PFSK-1 (cell line): ENCODE results near the gene CLEC1A.

ENCODE experiments used
- FOXP2 ChIP-seq: optimal IDR thresholded peaks from 2 replicates; pipeline ENCODE3; 2011; ENCODE audit warnings: borderline replicate concordance, control low read depth, inconsistent platforms; ENCODE audit not compliant: insufficient read depth; ENCODE audit errors: extremely low read length, extremely low read depth
- POLR2AphosphoS5 ChIP-seq: IDR thresholded peaks from 2 replicates; pipeline ENCODE4 v1.6.1; 2012; ENCODE audit warnings: low read depth, mild to moderate bottlenecking, control low read depth, low read length, moderate library complexity
- SIN3A ChIP-seq: IDR thresholded peaks from 2 replicates; pipeline ENCODE4 v1.6.1; 2012; ENCODE audit warnings: mild to moderate bottlenecking, low read length, moderate library complexity, borderline replicate concordance; ENCODE audit not compliant: insufficient read depth
- TAF1 ChIP-seq: IDR thresholded peaks from 2 replicates; pipeline ENCODE4 v1.6.1; 2012; ENCODE audit warnings: low read length, control low read depth, borderline replicate concordance; ENCODE audit not compliant: insufficient read depth
- TF ChIP-seq, protein P1 (sequence below), 2 experiments: IDR thresholded peaks; 2 replicates each; pipeline versions ENCODE4 v1.6.1 to v1.8.0; 2011 to 2012; ENCODE audit warnings: low read depth in 2 of 2, low read length in 2 of 2, control low read depth in 1 of 2, inconsistent platforms in 1 of 2, mild to moderate bottlenecking in 1 of 2, moderate library complexity in 1 of 2; ENCODE audit not compliant: insufficient read depth in 1 of 2

- TF ChIP-seq, protein P1, sequence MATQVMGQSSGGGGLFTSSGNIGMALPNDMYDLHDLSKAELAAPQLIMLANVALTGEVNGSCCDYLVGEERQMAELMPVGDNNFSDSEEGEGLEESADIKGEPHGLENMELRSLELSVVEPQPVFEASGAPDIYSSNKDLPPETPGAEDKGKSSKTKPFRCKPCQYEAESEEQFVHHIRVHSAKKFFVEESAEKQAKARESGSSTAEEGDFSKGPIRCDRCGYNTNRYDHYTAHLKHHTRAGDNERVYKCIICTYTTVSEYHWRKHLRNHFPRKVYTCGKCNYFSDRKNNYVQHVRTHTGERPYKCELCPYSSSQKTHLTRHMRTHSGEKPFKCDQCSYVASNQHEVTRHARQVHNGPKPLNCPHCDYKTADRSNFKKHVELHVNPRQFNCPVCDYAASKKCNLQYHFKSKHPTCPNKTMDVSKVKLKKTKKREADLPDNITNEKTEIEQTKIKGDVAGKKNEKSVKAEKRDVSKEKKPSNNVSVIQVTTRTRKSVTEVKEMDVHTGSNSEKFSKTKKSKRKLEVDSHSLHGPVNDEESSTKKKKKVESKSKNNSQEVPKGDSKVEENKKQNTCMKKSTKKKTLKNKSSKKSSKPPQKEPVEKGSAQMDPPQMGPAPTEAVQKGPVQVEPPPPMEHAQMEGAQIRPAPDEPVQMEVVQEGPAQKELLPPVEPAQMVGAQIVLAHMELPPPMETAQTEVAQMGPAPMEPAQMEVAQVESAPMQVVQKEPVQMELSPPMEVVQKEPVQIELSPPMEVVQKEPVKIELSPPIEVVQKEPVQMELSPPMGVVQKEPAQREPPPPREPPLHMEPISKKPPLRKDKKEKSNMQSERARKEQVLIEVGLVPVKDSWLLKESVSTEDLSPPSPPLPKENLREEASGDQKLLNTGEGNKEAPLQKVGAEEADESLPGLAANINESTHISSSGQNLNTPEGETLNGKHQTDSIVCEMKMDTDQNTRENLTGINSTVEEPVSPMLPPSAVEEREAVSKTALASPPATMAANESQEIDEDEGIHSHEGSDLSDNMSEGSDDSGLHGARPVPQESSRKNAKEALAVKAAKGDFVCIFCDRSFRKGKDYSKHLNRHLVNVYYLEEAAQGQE (IDR thresholded peaks at IDR 0.05; ENCODE audit: insufficient read depth in 1 of 2, low read depth in 2 of 2, low read length in 2 of 2), result no peak
- TF ChIP-seq TAF1 (no peak), POLR2AphosphoS5 (no peak), SIN3A (no peak), FOXP2 (no peak)
Observed at GRCh38 chr12:10058387-10058786, 40.4 kb downstream of the CLEC1A start.
